HFFc6 (cell line): ENCODE results near the gene F12. TPM values are rescaled to one million over a fixed set of nuclear protein-coding genes. Genes with fewer than 3 reads are reported as not detected.

Experiments used
- DNase-seq: peaks from one replicate; pipeline ENCODE4 v3.0.0-alpha.2; 2018
- H3K27ac Mint-ChIP-seq: 2 replicates; pipeline ENCODE4 v1.8.0; 2020; ENCODE audit warnings: mild to moderate bottlenecking, mixed read lengths
- H3K27me3 Mint-ChIP-seq: 2 replicates; pipeline ENCODE4 v1.8.0; 2021; ENCODE audit warnings: mild to moderate bottlenecking, moderate library complexity, mixed read lengths; ENCODE audit not compliant: insufficient read depth
- H3K36me3 Mint-ChIP-seq: 2 replicates; pipeline ENCODE4 v1.8.0; 2021; ENCODE audit warnings: low read depth, mixed read lengths
- H3K4me1 Mint-ChIP-seq: 2 replicates; pipeline ENCODE4 v1.8.0; 2020; ENCODE audit warnings: low read depth, mixed read lengths
- H3K4me3 Mint-ChIP-seq: 2 replicates; pipeline ENCODE4 v1.8.0; 2020; ENCODE audit warnings: mild to moderate bottlenecking, moderate library complexity, mixed read lengths
- H3K9me3 Mint-ChIP-seq: 2 replicates; pipeline ENCODE4 v1.8.0; 2020; ENCODE audit warnings: mild to moderate bottlenecking, mixed read lengths
- CTCF ChIP-seq: fragments of 200-600 bp; sonication (generic); IDR thresholded peaks from 2 replicates; pipeline ENCODE4 v1.5.0; 2021; ENCODE audit warnings: antibody characterized with exemption, mild to moderate bottlenecking
- total RNA-seq, 6 experiments: library from RNA; stranded (reverse); fragmentation: NEBNext Ultra II Directional; extraction: Animal tissue kit (Norgen Biotek cat#: 25700); gene quantifications; 2 replicates in 1 of 6; 3 replicates in 5 of 6; pipeline ENCODE4 v1.2.3, GENCODE V29; 2021

F12 gene
- total RNA-seq, 6 experiments from 2014 or later = 0.63 to 1.2 (median 0.87) TPM

- Mint-ChIP-seq H3K4me1 (no peaks in the 10 kb centered on the region), H3K27me3 (peaks cover under 1% of the 10 kb centered on the region), H3K27ac (no peak overlapping the region), H3K4me3 (no peak overlapping the region), H3K9me3 (no peaks in the 10 kb centered on the region), H3K36me3 (peaks cover 19% of the 10 kb centered on the region)
- no peak for TF ChIP-seq CTCF
- DNase-seq = no peak
These were observed 26.6 kb upstream of the F12 start for GRCh38 chr5:177435847-177436536.

GRCh38 chr5:177434942-177435738 is 25.8 kb upstream of the F12 start:
- H3K9me3 Mint-ChIP-seq = no peaks in the 10 kb centered on the region
- H3K4me1 Mint-ChIP-seq = no peaks in the 10 kb centered on the region
- TF ChIP-seq CTCF = no peak
- no peak overlapping the region for H3K4me3 Mint-ChIP-seq
- DNase-seq = no peak
- peaks cover 19% of the 10 kb centered on the region for H3K36me3 Mint-ChIP-seq
- H3K27me3 Mint-ChIP-seq = peaks cover 2% of the 10 kb centered on the region
- no peak overlapping the region for H3K27ac Mint-ChIP-seq

- TF ChIP-seq CTCF = no peak
- Mint-ChIP-seq H3K27ac (no peak overlapping the region), H3K27me3 (peaks cover 2% of the 10 kb centered on the region), H3K9me3 (no peaks in the 10 kb centered on the region), H3K36me3 (peaks cover 13% of the 10 kb centered on the region), H3K4me1 (no peaks in the 10 kb centered on the region), H3K4me3 (no peak overlapping the region)
- DNase-seq = no peak
These were observed 25.1 kb upstream of the F12 start for GRCh38 chr5:177434437-177434836.

- TF ChIP-seq CTCF = no peak
- Mint-ChIP-seq H3K27ac (no peak overlapping the region), H3K4me3 (no peak overlapping the region), H3K36me3 (peaks cover 12% of the 10 kb centered on the region; the same call in 1 of the 2 replicates), H3K27me3 (peaks cover 2% of the 10 kb centered on the region), H3K9me3 (no peaks in the 10 kb centered on the region), H3K4me1 (peaks cover 5% of the 10 kb centered on the region; the same call in 1 of the 2 replicates)
- DNase-seq = no peak
These were observed 24.4 kb upstream of the F12 start for GRCh38 chr5:177433658-177434217.

- H3K27me3 Mint-ChIP-seq = peaks cover 2% of the 10 kb centered on the region
- H3K4me1 Mint-ChIP-seq = peaks cover 8% of the 10 kb centered on the region
- no peak overlapping the region for H3K27ac Mint-ChIP-seq
- peaks cover 8% of the 10 kb centered on the region; the same call in 1 of the 2 replicates for H3K36me3 Mint-ChIP-seq
- H3K9me3 Mint-ChIP-seq = no peaks in the 10 kb centered on the region
- DNase-seq = no peak
- H3K4me3 Mint-ChIP-seq = no peak overlapping the region
- no peak for TF ChIP-seq CTCF
These were observed 23.7 kb upstream of the F12 start for GRCh38 chr5:177432839-177433657.
